Measurements from ENCODE around the gene CXCR6. TPM values are rescaled to one million over a fixed set of nuclear protein-coding genes. Genes with fewer than 3 reads are reported as not detected.

Gene CXCR6
- total RNA-seq, 1 donor from 2014 or later, result not detected

DNA sequence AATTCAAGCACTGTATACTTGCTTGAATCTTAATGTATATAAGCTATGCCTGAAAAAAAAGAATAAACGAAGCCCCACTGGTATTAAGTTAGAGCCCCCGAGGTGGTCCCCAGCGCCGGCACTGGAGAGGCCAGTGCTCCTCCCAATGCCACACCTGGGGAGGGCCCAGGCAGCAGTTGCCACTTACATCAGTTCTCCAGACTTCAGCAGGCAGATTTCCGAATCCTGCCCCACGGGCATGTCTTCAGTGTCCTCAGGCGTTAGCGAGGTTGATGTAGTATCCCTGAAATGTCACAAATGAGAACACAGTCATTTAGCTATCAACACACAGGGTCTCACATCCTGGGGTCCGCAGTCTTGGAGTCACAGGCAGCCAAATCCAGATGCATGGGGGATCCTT, 7.0 kb upstream of the CXCR6 start:
- no peaks in the 10 kb centered on the region for H3K27me3 ChIP-seq (ENCODE audit: insufficient read depth, low read length)
- no peak for FAIRE-seq
- no peak overlapping the region for H3K27ac ChIP-seq (ENCODE audit: low read depth, low read length)
- peaks cover 8% of the 10 kb centered on the region for H3K4me1 Mint-ChIP-seq (ENCODE audit: low read depth, unreplicated experiment)
- H3K79me2 ChIP-seq (ENCODE audit: insufficient read depth, low read length), result no peaks in the 10 kb centered on the region
- peaks cover 9% of the 10 kb centered on the region for H3K36me3 ChIP-seq (ENCODE audit: insufficient read depth, low read length)
- no peak for TF ChIP-seq EZH2 (IDR thresholded peaks at IDR 0.05; ENCODE audit: insufficient read depth, low read length)
- TF ChIP-seq, protein P1, sequence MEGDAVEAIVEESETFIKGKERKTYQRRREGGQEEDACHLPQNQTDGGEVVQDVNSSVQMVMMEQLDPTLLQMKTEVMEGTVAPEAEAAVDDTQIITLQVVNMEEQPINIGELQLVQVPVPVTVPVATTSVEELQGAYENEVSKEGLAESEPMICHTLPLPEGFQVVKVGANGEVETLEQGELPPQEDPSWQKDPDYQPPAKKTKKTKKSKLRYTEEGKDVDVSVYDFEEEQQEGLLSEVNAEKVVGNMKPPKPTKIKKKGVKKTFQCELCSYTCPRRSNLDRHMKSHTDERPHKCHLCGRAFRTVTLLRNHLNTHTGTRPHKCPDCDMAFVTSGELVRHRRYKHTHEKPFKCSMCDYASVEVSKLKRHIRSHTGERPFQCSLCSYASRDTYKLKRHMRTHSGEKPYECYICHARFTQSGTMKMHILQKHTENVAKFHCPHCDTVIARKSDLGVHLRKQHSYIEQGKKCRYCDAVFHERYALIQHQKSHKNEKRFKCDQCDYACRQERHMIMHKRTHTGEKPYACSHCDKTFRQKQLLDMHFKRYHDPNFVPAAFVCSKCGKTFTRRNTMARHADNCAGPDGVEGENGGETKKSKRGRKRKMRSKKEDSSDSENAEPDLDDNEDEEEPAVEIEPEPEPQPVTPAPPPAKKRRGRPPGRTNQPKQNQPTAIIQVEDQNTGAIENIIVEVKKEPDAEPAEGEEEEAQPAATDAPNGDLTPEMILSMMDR (IDR thresholded peaks at IDR 0.05; ENCODE audit: insufficient read depth, low read depth, low read length), result no peak
- H3K4me3 ChIP-seq (ENCODE audit: insufficient read depth, low read depth, low read length), result no peak overlapping the region
- H3K9me3 ChIP-seq (ENCODE audit: insufficient read depth, low read depth, low read length), result no peaks in the 10 kb centered on the region
- H3K4me3 Mint-ChIP-seq (ENCODE audit: unreplicated experiment), result no peak overlapping the region
- H3K36me3 Mint-ChIP-seq (ENCODE audit: low read depth, unreplicated experiment), result peaks cover 17% of the 10 kb centered on the region
- H3K4me1 ChIP-seq (ENCODE audit: insufficient read depth, low read length), result peaks cover 4% of the 10 kb centered on the region
- no peak for DNase-seq (ENCODE audit: low read depth)
- no peaks in the 10 kb centered on the region for H3K27me3 Mint-ChIP-seq (ENCODE audit: low read depth, unreplicated experiment)
- no peak overlapping the region for H2AFZ ChIP-seq (ENCODE audit: low read depth, low read length)
- no peaks in the 10 kb centered on the region for H4K20me1 ChIP-seq (ENCODE audit: insufficient read depth, low read length)
- H3K27ac Mint-ChIP-seq (ENCODE audit: unreplicated experiment), result no peak overlapping the region
- H3K9ac ChIP-seq (ENCODE audit: low read length), result no peak overlapping the region
- H3K4me2 ChIP-seq (ENCODE audit: low read length), result no peak overlapping the region
- H3K9me3 Mint-ChIP-seq (ENCODE audit: unreplicated experiment), result no peaks in the 10 kb centered on the region

DNA sequence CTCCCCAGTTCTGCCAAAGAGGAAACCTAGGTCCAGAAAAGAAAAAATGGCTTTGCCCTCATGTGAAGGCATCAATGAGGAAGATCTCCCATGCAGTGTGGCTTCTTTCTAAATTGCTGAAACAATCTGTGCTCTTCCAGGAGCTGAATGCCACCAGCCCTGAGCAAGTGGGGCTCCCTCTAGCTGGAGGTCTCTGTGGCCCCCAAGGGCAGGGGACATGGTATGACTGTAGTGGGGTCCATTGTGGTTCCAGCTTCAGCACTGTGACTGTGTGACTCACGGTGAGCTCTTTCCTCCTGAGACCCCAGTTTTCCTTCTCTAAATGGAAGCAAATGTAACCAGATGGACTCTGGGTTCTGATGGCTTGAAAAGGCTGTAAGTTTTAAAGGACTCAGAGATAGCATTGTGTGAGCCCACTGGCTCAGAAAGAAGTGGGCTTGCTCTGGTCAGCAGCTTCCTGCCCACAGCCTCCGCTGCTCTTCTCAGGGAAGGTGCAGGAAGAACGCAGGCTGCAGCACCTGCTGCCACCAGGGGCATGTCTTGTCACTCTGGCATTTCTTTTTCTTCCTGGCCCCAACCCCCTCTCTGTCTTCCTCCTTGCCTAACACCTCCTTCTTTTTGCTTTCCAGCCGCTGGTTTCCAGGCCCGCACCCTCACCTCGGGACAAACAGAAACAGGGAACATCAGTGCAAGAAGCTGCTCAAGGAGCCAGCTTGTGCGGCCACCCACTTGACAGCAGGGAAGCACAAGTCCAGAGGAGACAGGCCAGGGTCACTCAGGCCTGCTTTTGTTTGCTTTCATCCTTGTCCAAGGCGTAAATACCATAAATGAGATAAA, 5.8 kb upstream of the CXCR6 start:
- DNase-seq (ENCODE audit: low read depth), result no peak
- H3K4me3 ChIP-seq (ENCODE audit: insufficient read depth, low read depth, low read length), result no peak overlapping the region
- H3K36me3 Mint-ChIP-seq (ENCODE audit: low read depth, unreplicated experiment), result peaks cover 17% of the 10 kb centered on the region
- no peaks in the 10 kb centered on the region for H3K9me3 ChIP-seq (ENCODE audit: insufficient read depth, low read depth, low read length)
- H3K36me3 ChIP-seq (ENCODE audit: insufficient read depth, low read length), result peaks cover 9% of the 10 kb centered on the region
- peaks cover 4% of the 10 kb centered on the region for H3K4me1 ChIP-seq (ENCODE audit: insufficient read depth, low read length)
- H3K27ac ChIP-seq (ENCODE audit: low read depth, low read length), result no peak overlapping the region
- TF ChIP-seq, protein P1 (IDR thresholded peaks at IDR 0.05; ENCODE audit: insufficient read depth, low read depth, low read length), result no peak
- no peak for TF ChIP-seq EZH2 (IDR thresholded peaks at IDR 0.05; ENCODE audit: insufficient read depth, low read length)
- no peak overlapping the region for H3K4me3 Mint-ChIP-seq (ENCODE audit: unreplicated experiment)
- no peak for FAIRE-seq
- no peak overlapping the region for H3K27ac Mint-ChIP-seq (ENCODE audit: unreplicated experiment)
- no peak overlapping the region for H3K4me2 ChIP-seq (ENCODE audit: low read length)
- H3K27me3 Mint-ChIP-seq (ENCODE audit: low read depth, unreplicated experiment), result no peaks in the 10 kb centered on the region
- no peaks in the 10 kb centered on the region for H4K20me1 ChIP-seq (ENCODE audit: insufficient read depth, low read length)
- no peaks in the 10 kb centered on the region for H3K27me3 ChIP-seq (ENCODE audit: insufficient read depth, low read length)
- H3K9ac ChIP-seq (ENCODE audit: low read length), result no peak overlapping the region
- H3K9me3 Mint-ChIP-seq (ENCODE audit: unreplicated experiment), result no peaks in the 10 kb centered on the region
- H2AFZ ChIP-seq (ENCODE audit: low read depth, low read length), result no peak overlapping the region
- peaks cover 11% of the 10 kb centered on the region for H3K4me1 Mint-ChIP-seq (ENCODE audit: low read depth, unreplicated experiment)
- no peaks in the 10 kb centered on the region for H3K79me2 ChIP-seq (ENCODE audit: insufficient read depth, low read length)

DNA sequence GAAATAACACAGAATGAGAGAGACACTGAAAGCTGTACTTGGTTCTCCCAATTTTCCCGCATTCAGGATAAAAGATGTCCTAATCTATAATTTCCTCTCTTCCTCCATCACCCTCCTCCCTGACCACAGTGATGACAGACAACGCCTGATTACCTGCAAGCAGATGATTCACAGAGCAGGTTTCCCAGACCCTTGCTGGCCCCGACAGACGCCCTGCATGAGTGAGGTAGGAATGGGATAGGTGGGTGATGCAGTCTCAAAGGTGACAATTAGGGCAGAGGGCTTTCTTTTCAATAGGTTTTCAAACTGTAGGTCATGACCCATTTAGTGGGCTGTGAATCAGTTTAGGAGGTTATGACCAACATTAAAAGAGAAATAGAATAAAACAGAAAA, 5.2 kb upstream of the CXCR6 start:
- H3K27ac Mint-ChIP-seq (ENCODE audit: unreplicated experiment), result no peak overlapping the region
- H3K9me3 Mint-ChIP-seq (ENCODE audit: unreplicated experiment), result no peaks in the 10 kb centered on the region
- Histone ChIP-seq H3K9ac (ENCODE audit: low read length) (no peak overlapping the region), H3K4me3 (ENCODE audit: insufficient read depth, low read depth, low read length) (no peak overlapping the region), H3K27me3 (ENCODE audit: insufficient read depth, low read length) (no peaks in the 10 kb centered on the region), H3K36me3 (ENCODE audit: insufficient read depth, low read length) (peaks cover 9% of the 10 kb centered on the region), H3K4me2 (ENCODE audit: low read length) (no peak overlapping the region), H4K20me1 (ENCODE audit: insufficient read depth, low read length) (no peaks in the 10 kb centered on the region), H3K79me2 (ENCODE audit: insufficient read depth, low read length) (no peaks in the 10 kb centered on the region), H3K9me3 (ENCODE audit: insufficient read depth, low read depth, low read length) (no peaks in the 10 kb centered on the region), H3K4me1 (ENCODE audit: insufficient read depth, low read length) (peaks cover 4% of the 10 kb centered on the region), H2AFZ (ENCODE audit: low read depth, low read length) (no peak overlapping the region), H3K27ac (ENCODE audit: low read depth, low read length) (no peak overlapping the region)
- no peak for TF ChIP-seq EZH2 (IDR thresholded peaks at IDR 0.05; ENCODE audit: insufficient read depth, low read length)
- H3K27me3 Mint-ChIP-seq (ENCODE audit: low read depth, unreplicated experiment), result no peaks in the 10 kb centered on the region
- peaks cover 17% of the 10 kb centered on the region for H3K36me3 Mint-ChIP-seq (ENCODE audit: low read depth, unreplicated experiment)
- no peak for DNase-seq (ENCODE audit: low read depth)
- H3K4me3 Mint-ChIP-seq (ENCODE audit: unreplicated experiment), result no peak overlapping the region
- H3K4me1 Mint-ChIP-seq (ENCODE audit: low read depth, unreplicated experiment), result peaks cover 13% of the 10 kb centered on the region
- FAIRE-seq, result no peak
